HEK293 (cell line): Measurements from ENCODE around the gene RSRP1.

Source experiments
- CTCF ChIP-seq: fragments of 450-650 bp; formaldehyde crosslinking; IDR thresholded peaks from 2 replicates; pipeline ENCODE4 v1.5.1; 2016; ENCODE audit warnings: missing biosample characterization, missing genetic modification characterization
- HIC1 ChIP-seq: fragments of 450-650 bp; formaldehyde crosslinking; IDR thresholded peaks from 2 replicates; pipeline ENCODE4 v1.5.1; 2016; ENCODE audit warnings: missing biosample characterization, missing genetic modification characterization
- PBX3 ChIP-seq: sonication (generic); formaldehyde crosslinking; IDR thresholded peaks from 2 replicates; pipeline ENCODE4 v1.8.1; 2022; ENCODE audit warnings: mild to moderate bottlenecking, moderate library complexity, missing genetic modification reagents
- REST ChIP-seq: fragments of 450-650 bp; formaldehyde crosslinking; IDR thresholded peaks from 2 replicates; pipeline ENCODE4 v1.5.1; 2016; ENCODE audit warnings: missing biosample characterization, missing genetic modification characterization
- ZNF561 ChIP-seq: fragments of 450-650 bp; IDR thresholded peaks from 2 replicates; pipeline ENCODE4 v1.5.1; 2018; ENCODE audit warnings: missing biosample characterization, missing genetic modification characterization, borderline replicate concordance
- ZNF600 ChIP-seq: fragments of 450-650 bp; formaldehyde crosslinking; IDR thresholded peaks from 2 replicates; pipeline ENCODE4 v1.5.1; 2016; ENCODE audit warnings: missing biosample characterization, missing genetic modification characterization

- TF ChIP-seq CTCF (no peak), ZNF561 (no peak), PBX3 (no peak), ZNF600 (tag by site-specific recombination) (no peak), REST (tag by site-specific recombination) (no peak), HIC1 (tag by site-specific recombination) (no peak)
These were observed 51.4 kb downstream of the RSRP1 start for GRCh38 chr1:25195835-25196234.
